SK-N-SH treated with all-trans-retinoic acid at 6 μM for 48 hours (cell line): Measurements from ENCODE around the gene NRAP.

Experiments
- ATAC-seq: fragments of 200-7000 bp; cut with Tn5 transposase; 3 replicates; pipeline ENCODE4 v1.9.1; 2020; ENCODE audit warnings: mild to moderate bottlenecking, moderate library complexity
- ARNTL ChIP-seq: fragments of 450-650 bp; formaldehyde crosslinking; IDR thresholded peaks from 2 replicates; pipeline ENCODE4 v1.5.0; 2020; ENCODE audit warnings: low read depth, mild to moderate bottlenecking, moderate library complexity, borderline replicate concordance
- BACH2 ChIP-seq: fragments of 250-450 bp; sonication (Bioruptor Pico); IDR thresholded peaks from 2 replicates; pipeline ENCODE4 v1.9.0; 2021; ENCODE audit warnings: mild to moderate bottlenecking, borderline replicate concordance
- CREB5 ChIP-seq: fragments of 250-450 bp; sonication (Bioruptor Pico); IDR thresholded peaks from 2 replicates; pipeline ENCODE4 v1.5.1; 2020; ENCODE audit warnings: low read depth, mild to moderate bottlenecking, moderate library complexity
- CSDC2 ChIP-seq: fragments of 250-450 bp; sonication (Bioruptor Pico); IDR thresholded peaks from 2 replicates; pipeline ENCODE4 v1.5.0; 2020; ENCODE audit warnings: mild to moderate bottlenecking, moderate library complexity
- CSRNP3 ChIP-seq: fragments of 250-450 bp; sonication (Bioruptor Pico); IDR thresholded peaks from 2 replicates; pipeline ENCODE4 v1.5.1; 2021; ENCODE audit warnings: mild to moderate bottlenecking, moderate library complexity
- ESRRG ChIP-seq: fragments of 250-450 bp; sonication (Bioruptor Pico); IDR thresholded peaks from 2 replicates; pipeline ENCODE4 v1.6.1; 2021; ENCODE audit warnings: mild to moderate bottlenecking
- GLIS3 ChIP-seq: fragments of 250-450 bp; sonication (Bioruptor Pico); IDR thresholded peaks from 2 replicates; pipeline ENCODE4 v1.5.0; 2020; ENCODE audit warnings: mild to moderate bottlenecking, moderate library complexity
- ISL1 ChIP-seq: fragments of 250-450 bp; sonication (Bioruptor Pico); IDR thresholded peaks from 2 replicates; pipeline ENCODE4 v2.1.2; 2022; ENCODE audit warnings: mild to moderate bottlenecking, moderate library complexity
- OSR1 ChIP-seq: fragments of 250-450 bp; sonication (Bioruptor Pico); IDR thresholded peaks from 2 replicates; pipeline ENCODE4 v1.8.0; 2022; ENCODE audit warnings: moderate library complexity, mild to moderate bottlenecking, inconsistent platforms
- PATZ1 ChIP-seq: fragments of 250-450 bp; sonication (Bioruptor Pico); IDR thresholded peaks from 2 replicates; pipeline ENCODE4 v1.8.0; 2020; ENCODE audit warnings: mild to moderate bottlenecking, moderate library complexity, borderline replicate concordance
- POU6F1 ChIP-seq: fragments of 250-450 bp; sonication (Bioruptor Pico); IDR thresholded peaks from 2 replicates; pipeline ENCODE4 v1.8.0; 2021; ENCODE audit warnings: low read depth, mild to moderate bottlenecking, moderate library complexity, borderline replicate concordance
- PPARA ChIP-seq: fragments of 250-450 bp; sonication (Bioruptor Pico); IDR thresholded peaks from 2 replicates; pipeline ENCODE4 v1.5.0; 2020; ENCODE audit warnings: mild to moderate bottlenecking, borderline replicate concordance
- RARB ChIP-seq: fragments of 250-450 bp; sonication (Bioruptor Pico); IDR thresholded peaks from 2 replicates; pipeline ENCODE4 v1.8.0; 2021; ENCODE audit warnings: mild to moderate bottlenecking, moderate library complexity
- SNAI2 ChIP-seq: fragments of 250-450 bp; sonication (Bioruptor Pico); IDR thresholded peaks from 2 replicates; pipeline ENCODE4 v1.5.0; 2020; ENCODE audit warnings: mild to moderate bottlenecking, moderate library complexity
- TCF4 ChIP-seq: fragments of 250-450 bp; sonication (Bioruptor Pico); IDR thresholded peaks from 2 replicates; pipeline ENCODE4 v1.8.0; 2021; ENCODE audit warnings: mild to moderate bottlenecking, moderate library complexity, borderline replicate concordance
- TOX ChIP-seq: fragments of 250-450 bp; sonication (Bioruptor Pico); IDR thresholded peaks from 2 replicates; pipeline ENCODE4 v1.8.0; 2021; ENCODE audit warnings: mild to moderate bottlenecking, moderate library complexity, borderline replicate concordance
- ZC3H10 ChIP-seq: fragments of 250-450 bp; sonication (Bioruptor Pico); IDR thresholded peaks from 2 replicates; pipeline ENCODE4 v1.5.1; 2021; ENCODE audit warnings: mild to moderate bottlenecking, moderate library complexity
- ZFP3 ChIP-seq: fragments of 250-450 bp; sonication (Bioruptor Pico); IDR thresholded peaks from 2 replicates; pipeline ENCODE4 v1.5.0; 2020; ENCODE audit warnings: mild to moderate bottlenecking, moderate library complexity
- ZFP30 ChIP-seq: fragments of 450-650 bp; formaldehyde crosslinking; IDR thresholded peaks from 2 replicates; pipeline ENCODE4 v1.5.0; 2022; ENCODE audit warnings: mild to moderate bottlenecking, moderate library complexity
- ZNF70 ChIP-seq: fragments of 450-650 bp; formaldehyde crosslinking; IDR thresholded peaks from 2 replicates; pipeline ENCODE4 v1.5.0; 2020; ENCODE audit warnings: mild to moderate bottlenecking, moderate library complexity
- ZNF8 ChIP-seq: fragments of 450-650 bp; formaldehyde crosslinking; IDR thresholded peaks from 2 replicates; pipeline ENCODE4 v1.5.0; 2020; ENCODE audit warnings: mild to moderate bottlenecking, moderate library complexity
- TF ChIP-seq, protein P1 (sequence below): fragments of 250-450 bp; sonication (Bioruptor Pico); IDR thresholded peaks from 2 replicates; pipeline ENCODE4 v1.5.0; 2020; ENCODE audit warnings: mild to moderate bottlenecking, moderate library complexity

The NRAP gene

DNA sequence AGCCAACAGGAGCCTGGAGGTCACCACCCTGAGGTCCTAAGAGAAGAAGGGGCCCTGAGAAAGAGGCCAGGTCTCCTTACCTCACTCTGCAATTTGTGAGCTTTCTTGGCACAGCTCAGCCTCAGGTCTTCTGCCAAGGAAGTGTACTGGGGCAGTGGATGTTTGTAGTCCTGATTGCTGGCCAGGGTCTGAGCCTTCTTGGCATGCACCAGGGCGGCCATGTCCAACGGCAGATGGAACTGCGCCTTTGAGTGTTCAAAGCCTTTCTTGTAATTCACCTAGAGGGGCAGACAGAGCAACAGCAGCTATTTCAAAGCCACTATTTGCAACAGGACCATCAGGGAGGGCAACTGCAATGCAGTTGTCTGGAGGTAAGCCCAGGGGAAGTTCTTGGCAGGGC is 51.7 kb downstream of the NRAP start (continued):
- TF ChIP-seq POU6F1 (CRISPR knock-in tag) (no peak), PATZ1 (CRISPR knock-in tag) (no peak)

- ATAC-seq: no peak
- no peak for TF ChIP-seq ESRRG (CRISPR knock-in tag)
- TF ChIP-seq OSR1 (CRISPR knock-in tag): no peak
- TF ChIP-seq PPARA (CRISPR knock-in tag): no peak
- TF ChIP-seq CSRNP3: no peak
- no peak for TF ChIP-seq GLIS3 (CRISPR knock-in tag)
- no peak for TF ChIP-seq PATZ1 (CRISPR knock-in tag)
- no peak for TF ChIP-seq BACH2 (CRISPR knock-in tag)
- TF ChIP-seq TCF4 (CRISPR knock-in tag): no peak
- TF ChIP-seq POU6F1 (CRISPR knock-in tag): no peak
- TF ChIP-seq RARB (CRISPR knock-in tag): no peak
- no peak for TF ChIP-seq ZFP30 (CRISPR knock-in tag)
- no peak for TF ChIP-seq ISL1
- no peak for TF ChIP-seq TOX (CRISPR knock-in tag)
- TF ChIP-seq SNAI2 (CRISPR knock-in tag): no peak
- no peak for TF ChIP-seq ARNTL (CRISPR knock-in tag)
- no peak for TF ChIP-seq ZNF70 (CRISPR knock-in tag)
- TF ChIP-seq ZNF8 (CRISPR knock-in tag): no peak
- TF ChIP-seq ZFP3 (CRISPR knock-in tag): no peak
- TF ChIP-seq CREB5 (CRISPR knock-in tag): no peak
These were observed 52.9 kb downstream of the NRAP start for GRCh38 chr10:113610631-113611601.

GRCh38 chr10:113609704-113610108 is 54.1 kb downstream of the NRAP start:
- no peak; the same call in 2 of the 3 replicates for ATAC-seq
- TF ChIP-seq ZC3H10 (CRISPR knock-in tag) (no peak), TCF4 (CRISPR knock-in tag) (no peak), PPARA (CRISPR knock-in tag) (no peak), ZNF8 (CRISPR knock-in tag) (no peak), SNAI2 (CRISPR knock-in tag) (no peak), ZFP30 (CRISPR knock-in tag) (no peak), BACH2 (CRISPR knock-in tag) (no peak), PATZ1 (CRISPR knock-in tag) (no peak), CSDC2 (CRISPR knock-in tag) (no peak)
- TF ChIP-seq, protein P1, sequence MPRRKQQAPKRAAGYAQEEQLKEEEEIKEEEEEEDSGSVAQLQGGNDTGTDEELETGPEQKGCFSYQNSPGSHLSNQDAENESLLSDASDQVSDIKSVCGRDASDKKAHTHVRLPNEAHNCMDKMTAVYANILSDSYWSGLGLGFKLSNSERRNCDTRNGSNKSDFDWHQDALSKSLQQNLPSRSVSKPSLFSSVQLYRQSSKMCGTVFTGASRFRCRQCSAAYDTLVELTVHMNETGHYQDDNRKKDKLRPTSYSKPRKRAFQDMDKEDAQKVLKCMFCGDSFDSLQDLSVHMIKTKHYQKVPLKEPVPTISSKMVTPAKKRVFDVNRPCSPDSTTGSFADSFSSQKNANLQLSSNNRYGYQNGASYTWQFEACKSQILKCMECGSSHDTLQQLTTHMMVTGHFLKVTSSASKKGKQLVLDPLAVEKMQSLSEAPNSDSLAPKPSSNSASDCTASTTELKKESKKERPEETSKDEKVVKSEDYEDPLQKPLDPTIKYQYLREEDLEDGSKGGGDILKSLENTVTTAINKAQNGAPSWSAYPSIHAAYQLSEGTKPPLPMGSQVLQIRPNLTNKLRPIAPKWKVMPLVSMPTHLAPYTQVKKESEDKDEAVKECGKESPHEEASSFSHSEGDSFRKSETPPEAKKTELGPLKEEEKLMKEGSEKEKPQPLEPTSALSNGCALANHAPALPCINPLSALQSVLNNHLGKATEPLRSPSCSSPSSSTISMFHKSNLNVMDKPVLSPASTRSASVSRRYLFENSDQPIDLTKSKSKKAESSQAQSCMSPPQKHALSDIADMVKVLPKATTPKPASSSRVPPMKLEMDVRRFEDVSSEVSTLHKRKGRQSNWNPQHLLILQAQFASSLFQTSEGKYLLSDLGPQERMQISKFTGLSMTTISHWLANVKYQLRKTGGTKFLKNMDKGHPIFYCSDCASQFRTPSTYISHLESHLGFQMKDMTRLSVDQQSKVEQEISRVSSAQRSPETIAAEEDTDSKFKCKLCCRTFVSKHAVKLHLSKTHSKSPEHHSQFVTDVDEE (CRISPR knock-in tag): no peak
